Cerebellar cortex (tissue), 1 donor: ENCODE measurements around the gene ADCY9.

ENCODE experiments used
- DNase-seq: peaks from one replicate; pipeline ENCODE4 v3.0.0-alpha.2; 2015; ENCODE audit warnings: low spot score

Gene ADCY9

GRCh38 chr16:4028144-4028543 is 88.1 kb downstream of the ADCY9 start:
- DNase-seq: no peak

- DNase-seq: no peak
Measured at GRCh38 chr16:4026854-4027253, 89.4 kb downstream of the ADCY9 start.

DNA sequence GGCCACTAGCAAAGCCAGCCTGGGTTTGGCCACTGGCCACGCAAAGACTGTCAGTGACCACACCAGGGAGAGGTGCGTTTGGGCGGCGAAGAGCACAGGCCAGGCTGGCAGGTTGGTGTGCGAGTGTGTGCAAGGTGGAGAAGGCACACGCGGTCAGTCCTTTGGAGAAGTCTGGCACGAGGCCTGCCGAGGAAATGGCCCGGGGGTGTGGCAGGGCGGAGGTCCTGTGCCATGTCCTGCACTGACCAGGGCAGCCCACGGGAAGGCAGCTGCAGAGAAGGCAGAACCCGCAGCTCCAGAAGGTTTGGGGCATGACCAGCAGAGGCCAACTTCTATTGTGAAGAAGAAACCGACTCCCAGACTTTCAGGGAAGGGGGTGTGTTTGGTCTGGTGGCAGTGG is 90.8 kb downstream of the ADCY9 start:
- DNase-seq: no peak

DNA sequence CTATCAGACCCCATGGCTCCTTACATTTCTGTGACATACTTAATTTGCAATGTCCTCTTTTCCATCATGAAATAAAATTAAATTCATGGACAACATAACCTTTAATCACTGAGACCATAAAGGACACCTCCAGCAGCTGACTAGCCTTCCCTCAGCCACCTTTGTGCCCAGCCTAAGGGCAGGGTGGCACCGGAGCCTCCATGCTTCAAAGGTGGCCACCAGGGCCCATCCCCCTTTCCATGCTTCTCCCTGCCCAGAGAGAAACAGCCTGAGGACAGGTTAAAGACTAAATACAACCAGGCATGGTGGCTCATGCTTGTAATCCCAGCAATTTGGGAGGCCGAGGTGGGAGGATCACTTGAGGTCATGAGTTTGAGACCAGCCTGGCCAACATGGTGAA is 94.3 kb downstream of the ADCY9 start:
- DNase-seq: no peak

DNA sequence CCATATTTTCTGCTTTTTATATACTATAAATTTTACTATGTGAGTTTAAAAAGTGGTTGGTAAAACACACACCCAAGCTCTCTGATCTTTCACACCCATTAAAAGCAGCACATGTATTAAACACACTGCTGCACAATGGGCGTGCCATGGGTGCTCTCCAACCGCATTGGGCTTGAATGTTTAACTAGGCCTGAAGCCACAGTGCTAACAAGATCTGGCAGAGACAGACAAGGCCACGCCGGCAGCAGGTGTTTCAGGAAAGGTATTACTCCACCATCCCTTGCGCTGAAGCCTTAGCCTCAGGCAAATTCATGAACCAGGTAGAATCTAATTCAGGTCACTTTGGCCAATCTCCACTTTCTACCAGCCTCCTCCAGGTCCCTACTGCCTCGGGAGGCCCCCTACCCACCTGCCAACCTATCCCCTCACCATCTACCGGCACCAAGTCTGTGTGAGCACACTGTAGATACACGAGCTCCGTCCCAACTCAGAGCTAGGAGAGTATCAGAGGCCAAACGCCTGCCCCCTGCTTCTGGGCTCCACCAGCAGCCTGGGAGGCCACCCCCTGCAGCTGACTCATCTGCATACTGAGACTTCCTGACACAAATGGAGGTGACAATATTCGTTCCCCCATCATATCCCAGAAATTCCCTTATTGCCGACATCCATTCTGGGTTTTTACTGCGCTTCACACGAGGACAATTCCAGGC is 95.0 kb downstream of the ADCY9 start:
- peak; percentile 39 for DNase-seq

- DNase-seq: no peak
Measured at GRCh38 chr16:4019371-4019791, 96.9 kb downstream of the ADCY9 start.

GRCh38 chr16:4018391-4018790 is 97.9 kb downstream of the ADCY9 start:
- peak; percentile 33 for DNase-seq

- no peak for DNase-seq
Measured at GRCh38 chr16:4017807-4018206, 98.4 kb downstream of the ADCY9 start.

GRCh38 chr16:4016658-4017057 is 99.6 kb downstream of the ADCY9 start:
- DNase-seq: no peak

GRCh38 chr16:4016005-4016352 is 100.3 kb downstream of the ADCY9 start:
- no peak for DNase-seq

- DNase-seq: no peak
Measured at GRCh38 chr16:4015275-4016004, 100.8 kb downstream of the ADCY9 start.

- DNase-seq: no peak
Measured at GRCh38 chr16:4011940-4012629, 104.2 kb downstream of the ADCY9 start.

GRCh38 chr16:4011225-4011939 is 104.9 kb downstream of the ADCY9 start:
- DNase-seq: no peak

- no peak for DNase-seq
Measured at GRCh38 chr16:4010225-4011158, 105.8 kb downstream of the ADCY9 start.

- DNase-seq: no peak
Measured at GRCh38 chr16:4009177-4009576, 107.1 kb downstream of the ADCY9 start.

- no peak for DNase-seq
Measured at GRCh38 chr16:4008116-4008515, 108.1 kb downstream of the ADCY9 start.

GRCh38 chr16:4006397-4006999 is 109.7 kb downstream of the ADCY9 start:
- no peak for DNase-seq

GRCh38 chr16:4005731-4006130 is 110.5 kb downstream of the ADCY9 start:
- no peak for DNase-seq

DNA sequence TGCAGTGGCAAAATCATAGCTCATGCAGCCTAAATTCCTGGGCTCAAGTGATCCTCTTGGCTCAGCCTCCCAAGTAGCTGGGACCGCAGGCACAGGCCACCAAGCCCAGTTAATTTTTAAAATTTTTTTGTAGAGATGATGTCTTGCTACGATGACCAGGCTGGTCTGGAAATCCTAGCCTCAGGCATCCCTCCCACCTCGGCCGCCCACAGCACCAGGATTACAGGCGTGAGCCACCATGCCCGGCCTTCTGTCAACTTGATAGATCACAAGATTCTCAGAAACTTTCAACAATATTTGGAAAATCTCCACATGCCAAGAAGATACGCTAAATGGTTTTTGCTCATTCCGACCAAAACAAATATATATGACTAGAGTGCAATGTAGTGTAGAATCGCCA is 111.0 kb downstream of the ADCY9 start:
- no peak for DNase-seq

DNA sequence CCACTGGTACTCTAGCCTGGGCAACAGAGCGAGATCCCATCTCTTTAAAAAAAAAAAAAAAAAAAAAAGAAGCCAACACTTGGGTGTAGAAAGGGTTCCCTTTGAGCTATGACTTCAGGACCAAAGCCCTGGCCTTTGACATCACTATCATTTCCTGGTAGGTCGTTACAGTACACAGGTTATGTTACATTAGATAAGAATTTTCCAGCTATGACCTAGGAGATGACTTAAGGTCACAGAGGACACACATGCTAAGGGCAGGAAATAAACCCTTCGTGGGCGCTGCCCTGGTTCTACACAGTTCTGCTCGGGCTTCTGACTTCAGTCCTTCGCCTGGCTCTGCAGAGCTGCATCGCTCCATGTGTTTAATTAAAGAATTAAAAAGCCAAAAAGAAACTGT is 112.0 kb downstream of the ADCY9 start:
- no peak for DNase-seq

DNA sequence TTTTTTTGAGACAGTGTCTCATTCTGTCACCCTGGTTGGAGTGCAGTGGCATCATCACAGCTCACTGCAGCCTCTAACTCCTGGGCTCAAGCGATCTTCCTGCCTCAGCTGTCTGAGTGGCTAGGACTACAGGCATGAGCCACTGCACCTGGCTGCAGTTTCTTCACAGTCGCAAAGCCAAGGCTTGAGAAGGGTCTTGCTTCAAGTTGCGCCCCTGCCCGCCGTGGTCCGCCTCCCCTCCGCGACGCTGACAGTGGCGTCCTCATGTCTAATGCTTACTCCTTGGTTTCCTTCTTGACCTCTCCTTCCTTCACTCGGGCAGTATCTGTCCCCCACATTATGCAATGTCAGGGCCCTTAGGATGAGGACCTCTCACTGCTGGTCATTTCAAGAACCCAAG is 112.7 kb downstream of the ADCY9 start:
- DNase-seq: no peak
